GM18505 (cell line): ENCODE measurements around the gene ZNF280D.

Source experiments
- ATAC-seq: cut with Tn5 transposase; IDR thresholded peaks from one replicate; pipeline ENCODE4 v1.9.1; 2021; ENCODE audit not compliant: unreplicated experiment
- POLR2A ChIP-seq: IDR thresholded peaks from 4 replicates; pipeline ENCODE4 v1.6.1; 2011; ENCODE audit warnings: borderline replicate concordance; ENCODE audit not compliant: insufficient read depth, insufficient read length; ENCODE audit errors: extremely low read depth

ZNF280D gene

DNA sequence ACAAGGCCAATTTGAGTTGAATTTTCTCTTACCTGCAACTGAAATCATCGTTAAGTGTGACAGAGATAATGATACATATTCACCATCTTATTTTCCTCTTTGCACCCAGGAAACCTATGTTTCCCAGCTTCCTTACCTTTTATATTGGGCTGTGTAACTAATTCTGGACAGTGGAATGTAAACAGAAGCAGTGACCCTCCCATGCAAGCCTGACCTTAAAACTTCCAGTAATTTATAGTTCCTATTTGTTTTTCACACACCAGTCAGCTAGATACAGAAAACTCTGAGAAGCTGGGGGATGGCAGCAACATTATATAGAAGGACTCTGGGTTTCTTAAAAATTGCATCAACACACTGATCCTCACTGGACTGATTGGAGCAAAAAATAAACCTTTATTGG, 4.5 kb upstream of the ZNF280D start:
- ATAC-seq: no peak
- TF ChIP-seq POLR2A: no peak

DNA sequence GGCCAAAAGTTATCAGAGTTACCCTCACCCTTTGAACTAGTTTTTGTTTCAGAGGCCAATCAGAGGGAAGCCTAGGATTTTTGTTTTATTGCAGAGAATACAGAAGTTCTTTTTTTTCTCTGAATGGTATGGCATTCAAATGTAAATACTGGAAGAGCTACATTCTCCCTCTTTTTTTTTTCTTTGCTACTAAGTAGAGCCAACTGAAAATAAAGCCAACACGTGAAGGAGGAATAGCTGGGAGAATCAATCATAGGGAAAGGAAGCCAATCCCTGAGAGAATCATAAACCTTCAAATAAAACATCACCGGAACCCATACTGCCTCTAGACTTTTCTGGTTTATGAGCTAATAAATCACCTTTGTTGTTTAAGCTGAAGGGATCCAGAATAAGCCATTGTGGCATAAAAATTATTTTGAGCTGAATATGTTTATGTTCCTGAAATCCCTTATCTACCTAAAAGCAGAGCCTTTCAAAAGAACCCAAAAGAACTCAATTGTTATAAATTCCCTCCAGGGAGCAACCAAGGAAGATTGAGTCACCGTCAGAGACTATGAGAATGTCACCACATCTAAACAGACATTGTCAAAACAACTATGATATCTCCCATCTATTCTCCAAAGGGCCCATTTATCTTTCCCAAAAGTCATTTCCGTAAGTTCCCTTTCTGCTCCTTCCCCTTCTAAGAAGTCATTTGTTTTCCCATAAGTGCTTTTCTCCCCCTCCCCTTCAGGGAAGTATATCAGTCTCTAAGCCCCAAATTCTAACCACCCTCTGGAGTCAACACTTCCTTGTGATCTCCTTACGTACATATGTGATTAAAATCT, 3.8 kb upstream of the ZNF280D start:
- ATAC-seq: no peak
- no peak for TF ChIP-seq POLR2A

DNA sequence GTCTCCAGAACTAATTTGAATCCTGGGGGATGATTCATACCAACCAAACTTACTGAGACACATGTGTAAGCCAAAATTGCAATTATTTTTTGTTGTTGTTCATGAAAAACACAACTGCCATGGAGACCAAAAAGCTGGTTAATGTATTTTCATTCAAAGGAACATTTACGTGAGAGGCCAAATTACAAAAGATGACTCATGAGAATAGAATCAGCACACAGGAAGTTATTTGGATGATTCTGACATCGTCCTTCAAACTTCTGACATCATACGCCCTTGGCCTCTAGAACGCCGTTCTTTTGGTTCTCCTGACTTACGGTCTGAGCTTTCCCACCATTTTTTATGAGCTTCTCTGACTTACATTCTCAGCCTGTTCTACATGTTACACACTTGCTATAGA, 3.0 kb upstream of the ZNF280D start:
- ATAC-seq: no peak
- no peak for TF ChIP-seq POLR2A

DNA sequence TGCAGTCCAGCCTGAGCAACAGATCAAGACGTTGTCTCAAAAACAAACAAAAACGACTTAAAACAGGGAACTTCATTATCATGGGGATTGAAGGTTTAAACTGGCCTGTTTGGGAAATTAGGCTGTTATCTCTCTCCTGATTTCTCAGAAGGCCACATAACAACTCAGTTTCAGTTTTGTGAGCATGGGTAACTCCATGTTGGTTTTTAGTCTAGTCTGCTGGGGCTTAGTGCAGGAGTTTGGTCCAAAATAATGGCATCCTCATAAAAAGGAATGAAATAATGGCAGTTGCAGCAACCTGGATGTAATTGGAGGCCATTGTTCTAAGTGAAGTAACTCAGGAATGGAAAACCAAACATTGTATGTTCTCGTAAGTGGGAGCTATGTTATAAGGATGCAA, 2.3 kb upstream of the ZNF280D start:
- TF ChIP-seq POLR2A: no peak
- ATAC-seq: no peak

DNA sequence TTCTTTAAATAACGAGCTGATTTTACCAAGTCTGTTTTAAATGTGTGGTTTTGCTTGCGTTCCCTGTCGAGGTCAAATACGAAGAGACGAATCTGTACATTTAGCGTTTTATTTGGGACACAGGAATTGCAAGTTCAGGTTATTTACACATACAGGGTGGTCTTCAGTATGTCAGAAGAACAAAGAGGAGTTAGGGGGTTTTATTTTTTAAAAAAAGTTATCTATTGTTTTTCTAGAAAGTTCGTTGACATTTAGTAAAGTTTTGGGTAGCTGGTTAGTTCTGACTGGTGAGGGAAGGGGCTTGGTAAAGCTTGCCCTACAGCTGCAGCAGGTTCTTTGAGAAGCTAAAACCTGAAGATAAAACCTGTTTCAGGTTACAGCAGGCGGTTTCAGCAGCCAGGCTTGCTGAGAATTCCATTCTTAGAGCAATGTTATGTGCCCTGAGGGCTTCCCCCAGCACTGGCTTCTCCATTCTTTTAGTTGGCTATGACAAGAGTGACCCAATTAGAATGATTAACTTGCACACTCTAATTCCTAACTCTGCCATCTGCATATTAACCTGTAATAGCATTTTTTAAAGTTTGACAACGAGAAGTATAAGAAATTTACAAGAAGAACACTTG, 815 bp upstream of the ZNF280D start:
- ATAC-seq: no peak

DNA sequence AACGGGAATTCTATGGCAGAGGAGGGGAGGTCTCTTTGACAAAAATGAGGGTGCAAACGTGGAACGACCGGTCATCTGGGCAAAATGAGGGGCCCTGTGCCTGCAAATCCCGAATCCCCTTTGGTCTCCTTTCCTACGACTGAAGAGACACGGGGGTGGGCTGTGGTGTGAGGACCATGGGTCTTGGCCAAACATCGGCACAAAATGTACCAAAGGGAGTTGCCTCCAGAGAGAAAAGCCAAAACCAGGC, 498 bp downstream of the ZNF280D start:
- TF ChIP-seq POLR2A: no peak
- no peak for ATAC-seq

More for the DNA sequence above, 815 bp upstream of the ZNF280D start:
- no peak for TF ChIP-seq POLR2A

DNA sequence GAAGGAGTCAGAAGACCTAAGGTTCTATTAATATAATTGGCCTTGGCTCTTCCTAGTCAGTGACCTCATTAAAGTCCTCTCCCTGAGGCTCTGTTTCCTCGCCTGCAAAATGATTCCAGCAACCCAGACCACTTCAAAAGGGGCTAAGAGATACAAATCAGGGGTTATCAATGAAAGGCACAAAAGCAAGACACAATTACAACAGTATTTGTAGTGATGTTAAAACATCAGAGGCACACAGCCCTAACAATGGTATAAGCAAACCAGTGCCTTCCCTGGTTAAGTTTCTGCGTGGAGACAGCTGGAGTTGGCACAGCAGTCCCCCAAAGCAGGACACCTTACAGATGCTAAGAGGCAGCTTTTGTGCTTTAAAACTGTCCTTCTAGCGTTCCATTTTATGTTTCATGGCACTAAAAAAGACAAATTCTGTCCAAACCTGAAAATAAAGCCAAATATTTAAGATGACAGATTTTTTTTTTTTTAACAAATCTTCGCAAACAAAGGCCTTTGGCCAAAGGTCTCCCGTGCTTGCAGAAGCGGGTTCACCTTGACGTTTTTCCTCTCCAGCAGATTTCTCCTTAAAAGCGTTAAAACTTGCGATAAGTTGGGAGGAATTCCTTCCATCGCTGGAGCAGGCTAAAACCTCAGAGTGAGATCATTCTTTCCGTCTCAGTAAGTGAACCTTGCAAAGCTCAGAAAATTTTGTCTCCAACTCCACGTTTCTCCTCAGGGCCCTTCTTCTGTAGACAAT, 999 bp downstream of the ZNF280D start:
- ATAC-seq: no peak

DNA sequence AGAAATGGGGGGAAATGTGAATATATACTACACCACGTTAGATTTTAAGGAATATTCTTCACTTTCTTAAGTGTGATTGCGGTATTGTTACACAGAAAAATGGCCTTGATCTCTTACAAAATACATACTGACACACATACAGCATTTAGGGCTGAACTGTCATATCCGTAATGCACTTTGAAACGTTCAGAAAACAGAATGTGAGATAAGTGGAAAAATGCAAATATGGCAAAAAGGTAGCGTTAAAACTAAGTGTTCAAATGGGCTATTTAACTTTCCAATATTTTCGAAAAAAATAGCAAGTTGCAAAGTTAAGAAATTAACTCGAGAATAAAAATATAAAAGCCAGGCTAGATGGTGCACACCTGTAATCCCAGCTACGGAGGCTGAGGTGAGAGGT, 1.8 kb downstream of the ZNF280D start:
- no peak for TF ChIP-seq POLR2A
- ATAC-seq: no peak

More for the DNA sequence above, 999 bp downstream of the ZNF280D start:
- TF ChIP-seq POLR2A: no peak

DNA sequence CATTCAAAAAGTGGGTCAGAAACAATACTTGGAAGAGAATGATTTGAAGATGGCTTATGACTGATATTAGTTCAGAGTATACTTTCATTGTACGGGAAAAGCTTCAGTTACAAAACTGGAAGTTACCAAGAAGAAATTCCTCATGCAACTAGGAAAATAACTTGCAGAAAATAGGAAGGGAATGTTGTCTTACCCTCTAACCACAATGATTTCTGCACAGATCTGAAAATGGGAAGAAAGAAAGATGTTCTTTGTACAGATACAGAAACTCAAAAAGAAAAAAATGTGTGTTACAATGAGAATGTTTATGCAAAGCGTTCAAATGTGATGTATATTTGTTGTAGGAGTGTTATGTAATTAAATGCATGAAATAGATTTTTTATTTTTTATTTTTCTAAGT, 3.7 kb downstream of the ZNF280D start:
- TF ChIP-seq POLR2A: no peak
- ATAC-seq: no peak

DNA sequence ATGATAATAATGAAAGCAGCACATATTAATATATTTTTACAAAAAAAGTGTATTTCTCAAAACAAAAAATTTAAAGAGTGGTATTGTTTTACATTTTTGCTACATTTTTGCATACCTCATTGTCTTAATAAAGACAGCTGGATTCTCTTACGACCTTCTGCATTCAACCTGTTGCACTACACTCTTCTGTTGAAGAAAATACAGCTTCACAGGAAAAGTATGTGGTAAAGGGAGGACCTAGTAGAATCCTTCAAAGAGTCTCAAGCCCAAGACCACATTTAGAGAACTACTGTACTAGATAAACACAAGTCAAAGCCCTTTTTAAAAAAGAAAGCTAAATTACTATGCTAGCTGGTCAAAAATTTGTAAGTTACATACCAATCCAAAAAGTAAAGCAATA, 7.9 kb downstream of the ZNF280D start:
- ATAC-seq: no peak
- TF ChIP-seq POLR2A: no peak

DNA sequence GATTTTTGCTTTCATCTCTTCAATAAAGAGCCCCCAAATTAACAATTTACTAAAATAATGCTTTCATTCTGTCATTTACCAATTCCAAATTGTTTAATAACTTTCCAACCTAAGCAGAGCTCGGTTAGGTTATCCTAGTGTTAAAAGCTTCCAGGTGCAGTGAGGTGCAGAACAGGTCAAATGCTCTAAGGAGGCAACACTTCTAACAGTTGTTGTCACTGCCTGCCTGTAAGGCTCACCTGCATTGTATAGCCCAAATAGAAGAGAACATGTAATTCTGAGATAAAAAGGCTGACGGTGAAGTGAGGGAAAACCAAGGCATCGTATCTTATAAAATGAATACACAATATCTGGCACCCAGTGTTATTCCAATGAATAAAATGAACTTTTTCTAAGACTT, 9.1 kb downstream of the ZNF280D start:
- no peak for TF ChIP-seq POLR2A
- no peak for ATAC-seq

DNA sequence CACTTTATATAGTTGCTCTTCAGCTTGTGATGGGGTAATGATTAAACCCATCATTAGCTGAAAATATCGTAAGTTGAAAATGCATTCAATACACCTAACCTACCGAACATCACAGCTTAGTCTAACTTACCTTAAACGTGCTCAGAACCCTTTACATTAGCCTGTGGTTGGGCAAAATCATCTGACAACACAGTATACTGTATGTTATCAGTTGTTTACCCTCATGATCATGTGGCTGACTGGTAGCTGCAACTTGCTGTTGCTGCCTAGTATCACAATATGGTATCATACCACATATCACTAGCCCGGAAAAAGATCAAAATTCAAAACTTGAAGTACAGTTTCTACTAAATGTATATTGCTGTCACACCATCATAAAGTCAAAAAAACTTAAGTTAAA, 9.5 kb downstream of the ZNF280D start:
- ATAC-seq: no peak
- TF ChIP-seq POLR2A: no peak

DNA sequence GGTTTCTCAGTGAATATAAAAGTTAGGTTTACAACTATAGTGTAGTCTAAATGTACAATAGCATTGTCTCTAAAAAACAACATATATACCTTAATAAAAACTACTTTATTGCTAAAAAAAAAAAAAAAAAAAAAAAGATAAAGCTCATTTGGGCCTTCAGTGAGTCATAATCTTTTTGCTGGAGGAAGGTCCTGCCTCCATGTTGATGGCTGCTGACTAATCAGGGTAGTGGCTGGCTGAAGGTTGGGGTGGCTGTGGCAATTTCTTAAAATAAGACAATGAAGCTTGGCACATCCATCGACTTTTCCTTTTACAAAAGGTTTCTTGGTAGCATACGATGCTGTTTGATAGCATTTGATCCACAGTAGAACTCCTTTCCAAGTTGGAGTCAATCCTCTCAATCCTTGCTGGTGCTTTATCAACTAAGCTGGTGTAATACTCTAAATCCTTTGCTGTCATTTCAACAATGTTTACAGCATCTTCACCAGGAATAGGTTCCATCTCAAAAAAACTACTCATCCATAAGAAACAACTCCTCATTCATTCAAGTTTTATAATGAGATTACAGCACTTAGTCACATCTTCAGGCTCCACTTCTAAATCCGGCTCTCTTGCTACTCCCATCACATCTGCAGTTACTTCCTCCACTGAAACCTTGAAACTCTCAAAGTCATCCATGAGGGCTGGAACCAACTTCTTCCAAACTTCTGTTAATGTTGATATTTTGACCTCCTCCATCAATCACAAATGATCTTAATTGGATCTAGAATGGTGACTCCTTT, 13.3 kb downstream of the ZNF280D start:
- no peak for TF ChIP-seq POLR2A
- no peak for ATAC-seq

DNA sequence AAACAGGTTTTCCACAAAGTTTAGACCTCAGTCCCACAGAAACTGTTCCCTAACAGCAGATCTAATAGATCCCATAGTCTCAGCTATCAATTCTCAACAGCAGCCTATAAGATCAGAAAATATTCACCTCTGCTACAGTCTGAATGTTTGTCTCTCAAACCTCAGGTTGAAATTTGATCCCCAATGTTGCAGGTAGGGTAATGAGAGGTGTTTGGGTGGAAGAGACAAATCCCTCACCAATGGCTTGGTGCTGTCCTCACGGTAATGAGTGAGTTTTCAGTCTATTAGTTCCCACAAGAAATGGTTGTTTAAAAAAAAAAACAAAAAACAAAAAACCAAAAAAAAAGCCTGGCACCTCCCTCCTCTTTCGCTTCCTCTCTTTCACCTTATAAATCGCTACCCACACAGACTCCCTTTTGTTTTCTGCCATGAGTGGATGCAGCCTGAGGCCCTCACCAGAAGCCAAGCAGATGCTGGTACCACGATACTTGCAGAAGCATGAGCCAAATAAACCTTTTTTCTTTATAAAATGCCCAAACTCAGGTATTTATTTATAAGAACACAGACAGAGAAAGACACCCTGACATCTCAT, 14.2 kb downstream of the ZNF280D start:
- no peak for ATAC-seq
- no peak for TF ChIP-seq POLR2A

DNA sequence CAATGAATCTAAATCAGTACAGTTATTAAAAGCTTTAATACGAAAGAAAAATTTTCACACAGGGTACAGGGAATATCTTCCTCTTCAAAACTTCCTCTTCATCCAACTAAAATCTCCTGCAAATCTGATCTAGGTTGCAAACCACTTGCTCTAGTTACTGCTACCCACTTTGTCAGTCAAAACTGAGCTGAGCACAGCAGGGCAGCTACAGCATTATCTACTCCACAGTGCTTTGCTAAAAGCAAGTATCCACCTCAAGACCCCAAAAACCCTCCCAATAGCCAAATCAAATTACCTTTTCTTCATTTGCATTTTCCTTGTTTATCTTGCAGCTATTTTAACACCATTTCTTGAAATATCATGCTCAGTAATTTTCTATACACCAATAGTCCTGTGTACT, 14.7 kb downstream of the ZNF280D start:
- no peak for ATAC-seq
- TF ChIP-seq POLR2A: no peak
